ENCODE results near the gene JUND. TPM values are rescaled to one million over a fixed set of nuclear protein-coding genes. Genes with fewer than 3 reads are reported as not detected.

JUND gene
- polyA plus RNA-seq, 1 donor (not counting 4 experiments of a cell fraction or from before 2014, with no cell fraction given): 17.2 TPM

- Histone ChIP-seq H3K79me2 (ENCODE audit: control insufficient read depth, insufficient read depth, low read length) (no peaks in the 10 kb centered on the region), H3K9ac (ENCODE audit: control insufficient read depth, extremely low read depth, insufficient read depth, low read length) (no peak overlapping the region), H3K9me1 (ENCODE audit: control insufficient read depth, extremely low read depth, insufficient read depth, low read length) (no peaks in the 10 kb centered on the region), H3K36me3 (ENCODE audit: control insufficient read depth in 2 of 2, extremely low read depth in 1 of 2, insufficient read depth in 2 of 2, low read length in 2 of 2) (no peaks in the 10 kb centered on the region), H3K4me1 (ENCODE audit: control insufficient read depth, extremely low read depth, insufficient read depth, low read length) (peaks cover 16% of the 10 kb centered on the region), H4K20me1 (ENCODE audit: control insufficient read depth, extremely low read depth, insufficient read depth, low read length) (no peaks in the 10 kb centered on the region), H3K27ac (ENCODE audit: control insufficient read depth, insufficient read depth, low read length) (no peak overlapping the region), H3K9me3 (ENCODE audit: control insufficient read depth, low read depth, low read length) (no peaks in the 10 kb centered on the region), H3K4me2 (ENCODE audit: control insufficient read depth, extremely low read depth, insufficient read depth, low read depth, low read length) (no peak overlapping the region), H2AFZ (ENCODE audit: control insufficient read depth, low read length) (no peak overlapping the region), H3K27me3 (ENCODE audit: control insufficient read depth, extremely low read depth, insufficient read depth, low read length) (no peaks in the 10 kb centered on the region), H3K4me3 (ENCODE audit: control insufficient read depth in 2 of 3, extremely low read depth in 1 of 3, insufficient read depth in 2 of 3, low read depth in 1 of 3, low read length in 3 of 3) (no peak overlapping the region)
- TF ChIP-seq CTCF (optimal IDR thresholded peaks at IDR 0.05 in 1 of 3, IDR thresholded peaks at IDR 0.05 in 1 of 3, conservative IDR thresholded peaks at IDR 0.05 in 1 of 3; ENCODE audit: extremely low read depth in 1 of 3, insufficient read depth in 2 of 3, low read length in 3 of 3): no peak
- no peak for TF ChIP-seq EZH2 (IDR thresholded peaks at IDR 0.05; ENCODE audit: low read length)
- dilution Hi-C loops (cut with MboI; ENCODE audit: extremely low pct_ligation_motif_present, low sequenced_read_pairs): no loop called here
- FAIRE-seq: no peak
- DNase-seq (ENCODE audit: low read depth, low spot score): no peak
Observed at GRCh38 chr19:18249834-18250233, 31.6 kb downstream of the JUND start.

GRCh38 chr19:18245297-18245696 is 36.1 kb downstream of the JUND start:
- dilution Hi-C loops (cut with MboI; ENCODE audit: extremely low pct_ligation_motif_present, low sequenced_read_pairs): no loop called here
- Histone ChIP-seq H3K9ac (ENCODE audit: control insufficient read depth, extremely low read depth, insufficient read depth, low read length) (no peak overlapping the region), H3K4me2 (ENCODE audit: control insufficient read depth, extremely low read depth, insufficient read depth, low read depth, low read length) (no peak overlapping the region), H3K9me1 (ENCODE audit: control insufficient read depth, extremely low read depth, insufficient read depth, low read length) (no peaks in the 10 kb centered on the region), H3K4me1 (ENCODE audit: control insufficient read depth, extremely low read depth, insufficient read depth, low read length) (no peaks in the 10 kb centered on the region), H3K27me3 (ENCODE audit: control insufficient read depth, extremely low read depth, insufficient read depth, low read length) (no peaks in the 10 kb centered on the region), H2AFZ (ENCODE audit: control insufficient read depth, low read length) (no peak overlapping the region), H3K4me3 (ENCODE audit: control insufficient read depth in 2 of 3, extremely low read depth in 1 of 3, insufficient read depth in 2 of 3, low read depth in 1 of 3, low read length in 3 of 3) (no peak overlapping the region), H3K36me3 (ENCODE audit: control insufficient read depth in 2 of 2, extremely low read depth in 1 of 2, insufficient read depth in 2 of 2, low read length in 2 of 2) (no peaks in the 10 kb centered on the region), H3K9me3 (ENCODE audit: control insufficient read depth, low read depth, low read length) (no peaks in the 10 kb centered on the region), H4K20me1 (ENCODE audit: control insufficient read depth, extremely low read depth, insufficient read depth, low read length) (peaks cover 4% of the 10 kb centered on the region), H3K27ac (ENCODE audit: control insufficient read depth, insufficient read depth, low read length) (no peak overlapping the region), H3K79me2 (ENCODE audit: control insufficient read depth, insufficient read depth, low read length) (no peaks in the 10 kb centered on the region)
- FAIRE-seq (no peak), DNase-seq (ENCODE audit: low read depth, low spot score) (no peak)
- TF ChIP-seq CTCF (optimal IDR thresholded peaks at IDR 0.05 in 1 of 3, IDR thresholded peaks at IDR 0.05 in 1 of 3, conservative IDR thresholded peaks at IDR 0.05 in 1 of 3; ENCODE audit: extremely low read depth in 1 of 3, insufficient read depth in 2 of 3, low read length in 3 of 3) (no peak), EZH2 (IDR thresholded peaks at IDR 0.05; ENCODE audit: low read length) (no peak)
